Stromal cell of bone marrow (primary cell): ENCODE measurements around the gene LRP8.

Experiments used
- DNase-seq: peaks from one replicate; pipeline ENCODE4 v3.0.0-alpha.2; 2012; ENCODE audit warnings: low read depth

LRP8 gene

GRCh38 chr1:53281133-53281532, 46.7 kb downstream of the LRP8 start:
- DNase-seq: no peak

- no peak for DNase-seq
Measured at GRCh38 chr1:53280496-53280895, 47.4 kb downstream of the LRP8 start.

GRCh38 chr1:53279296-53280200, 48.3 kb downstream of the LRP8 start:
- no peak for DNase-seq

- DNase-seq: no peak
Measured at GRCh38 chr1:53278298-53278725, 49.6 kb downstream of the LRP8 start.

GRCh38 chr1:53277326-53277725, 50.5 kb downstream of the LRP8 start:
- DNase-seq: no peak

- DNase-seq: no peak
Measured at GRCh38 chr1:53276902-53277281, 51.0 kb downstream of the LRP8 start.

GRCh38 chr1:53276153-53276901, 51.5 kb downstream of the LRP8 start:
- no peak for DNase-seq

GRCh38 chr1:53275566-53275965, 52.3 kb downstream of the LRP8 start:
- DNase-seq: no peak

GRCh38 chr1:53274541-53275185, 53.2 kb downstream of the LRP8 start:
- DNase-seq: no peak

GRCh38 chr1:53274026-53274425, 53.8 kb downstream of the LRP8 start:
- DNase-seq: no peak

GRCh38 chr1:53273526-53273925, 54.3 kb downstream of the LRP8 start:
- no peak for DNase-seq

- DNase-seq: no peak
Measured at GRCh38 chr1:53272349-53272748, 55.5 kb downstream of the LRP8 start.

GRCh38 chr1:53271446-53272090, 56.3 kb downstream of the LRP8 start:
- no peak for DNase-seq

- no peak for DNase-seq
Measured at GRCh38 chr1:53270873-53271272, 57.0 kb downstream of the LRP8 start.

- no peak for DNase-seq
Measured at GRCh38 chr1:53270107-53270506, 57.8 kb downstream of the LRP8 start.

- DNase-seq: no peak
Measured at GRCh38 chr1:53267761-53268160, 60.1 kb downstream of the LRP8 start.

- DNase-seq: no peak
Measured at GRCh38 chr1:53266038-53266437, 61.8 kb downstream of the LRP8 start.

- DNase-seq: no peak
Measured at GRCh38 chr1:53265581-53265980, 62.3 kb downstream of the LRP8 start.

GRCh38 chr1:53264048-53264447, 63.8 kb downstream of the LRP8 start:
- no peak for DNase-seq

GRCh38 chr1:53262000-53262399, 65.9 kb downstream of the LRP8 start:
- DNase-seq: no peak

GRCh38 chr1:53260631-53261247, 67.1 kb downstream of the LRP8 start:
- no peak for DNase-seq

GRCh38 chr1:53259932-53260331, 67.9 kb downstream of the LRP8 start:
- DNase-seq: no peak
